GM12878 (cell line): ENCODE results near the gene PRLH.

Experiments
- EGR1 ChIP-seq, 2 experiments: IDR thresholded peaks; 1 replicate in 1 of 2; 2 replicates in 1 of 2; pipeline ENCODE4 v1.6.1; 2011 to 2012; ENCODE audit warnings: low read depth in 2 of 2, low read length in 2 of 2, borderline replicate concordance in 1 of 2, mild to moderate bottlenecking in 1 of 2, moderate library complexity in 1 of 2
- EP300 ChIP-seq, 2 experiments: fragments of 150-350 bp in 1 of 2; IDR thresholded peaks; 2 replicates each; pipeline ENCODE4 v1.6.1; 2011 to 2012; ENCODE audit warnings: low read depth in 2 of 2, low read length in 2 of 2, borderline replicate concordance in 1 of 2, improper control_type of control experiment in 1 of 2, inconsistent platforms in 1 of 2; ENCODE audit not compliant: control insufficient read depth in 1 of 2
- HDAC6 ChIP-seq: fragments of 200-600 bp; sonication (generic); IDR thresholded peaks from one replicate; pipeline ENCODE4 v1.8.0; 2017; ENCODE audit warnings: antibody characterized with exemption; ENCODE audit not compliant: unreplicated experiment
- MYC ChIP-seq: IDR thresholded peaks from 2 replicates; pipeline ENCODE4 v1.6.1; 2011; ENCODE audit warnings: mild to moderate bottlenecking, low read length, moderate library complexity, inconsistent platforms; ENCODE audit not compliant: insufficient read depth, insufficient replicate concordance, insufficient read length, severe bottlenecking
- PAX5 ChIP-seq: IDR thresholded peaks from 2 replicates; pipeline ENCODE4 v1.6.1; 2011; ENCODE audit warnings: low read depth, low read length, borderline replicate concordance
- POLR2AphosphoS2 ChIP-seq: IDR thresholded peaks from 2 replicates; pipeline ENCODE4 v1.6.1; 2011; ENCODE audit warnings: low read depth, mild to moderate bottlenecking, low read length, improper control_type of control experiment, moderate library complexity
- POLR2AphosphoS5 ChIP-seq: IDR thresholded peaks from 2 replicates; pipeline ENCODE4 v1.6.1; 2011; ENCODE audit warnings: mild to moderate bottlenecking, low read length, inconsistent platforms
- RFX5 ChIP-seq: IDR thresholded peaks from 2 replicates; pipeline ENCODE4 v1.6.1; 2011; ENCODE audit warnings: low read depth, low read length, improper control_type of control experiment
- TAF1 ChIP-seq: IDR thresholded peaks from 2 replicates; pipeline ENCODE4 v1.6.1; 2011; ENCODE audit warnings: mild to moderate bottlenecking, low read depth, low read length, borderline replicate concordance
- ZBED1 ChIP-seq: IDR thresholded peaks from 2 replicates; pipeline ENCODE4 v1.6.1; 2016; ENCODE audit warnings: borderline replicate concordance
- ZZZ3 ChIP-seq: IDR thresholded peaks from 2 replicates; pipeline ENCODE4 v1.6.1; 2011; ENCODE audit warnings: low read depth; ENCODE audit not compliant: control insufficient read depth, insufficient read length
- TF ChIP-seq, protein P1 (sequence below), 3 experiments: IDR thresholded peaks in 2 of 3; conservative IDR thresholded peaks in 1 of 3; 2 replicates each; pipeline ENCODE4 v1.5.1; 2011; ENCODE audit warnings: low read depth in 3 of 3, low read length in 3 of 3, mild to moderate bottlenecking in 3 of 3, control low read depth in 2 of 3, moderate library complexity in 2 of 3, inconsistent platforms in 1 of 3, mixed read lengths in 1 of 3; ENCODE audit not compliant: control insufficient read depth in 2 of 3, insufficient read depth in 1 of 3; ENCODE audit errors: extremely low read depth in 1 of 3

DNA sequence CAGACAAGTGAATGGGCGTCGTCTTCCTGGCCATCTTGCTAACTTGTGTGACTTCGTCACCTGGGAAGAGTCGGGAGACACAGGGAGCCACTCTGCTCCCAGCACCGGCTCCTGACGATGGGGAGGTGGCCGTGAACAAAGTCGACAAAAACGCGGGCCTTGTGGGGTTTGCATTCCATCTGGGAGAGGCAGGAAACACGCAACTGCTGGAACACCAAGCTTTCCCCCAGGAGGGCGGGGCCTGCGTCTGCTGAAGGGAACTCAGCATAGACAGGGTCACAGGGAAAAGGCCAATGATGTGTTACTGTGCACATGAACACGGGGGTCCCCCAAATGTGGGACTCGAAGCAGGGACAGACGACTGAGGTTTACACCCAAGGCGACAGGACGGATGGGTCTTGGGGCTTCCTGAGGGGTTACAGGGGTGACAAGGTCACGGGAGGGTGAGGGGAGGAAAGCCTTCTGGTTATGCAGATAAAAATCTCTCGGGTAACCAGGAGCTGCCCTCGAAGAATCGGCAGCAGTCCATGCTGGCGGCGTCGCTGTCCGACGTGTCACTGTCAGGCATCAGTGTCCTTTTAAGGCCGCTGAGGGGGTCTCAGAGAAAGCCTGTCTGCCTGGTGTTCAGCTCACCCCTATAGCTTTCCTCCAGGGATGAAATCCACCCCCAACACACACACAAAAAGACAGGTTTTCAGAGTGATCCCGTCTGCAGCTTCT lies 28.2 kb upstream of the PRLH start:
- TF ChIP-seq RFX5 (no peak), POLR2AphosphoS5 (no peak), PAX5 (no peak), EGR1 (IDR thresholded peaks at IDR 0.05; ENCODE audit: borderline replicate concordance in 1 of 2, low read depth in 2 of 2, low read length in 2 of 2) (no peak), ZZZ3 (no peak), ZBED1 (no peak), EP300 (IDR thresholded peaks at IDR 0.05; ENCODE audit: borderline replicate concordance in 1 of 2, control insufficient read depth in 1 of 2, low read depth in 2 of 2, low read length in 2 of 2) (no peak), MYC (no peak), POLR2AphosphoS2 (no peak), HDAC6 (no peak), TAF1 (no peak)
- TF ChIP-seq, protein P1, sequence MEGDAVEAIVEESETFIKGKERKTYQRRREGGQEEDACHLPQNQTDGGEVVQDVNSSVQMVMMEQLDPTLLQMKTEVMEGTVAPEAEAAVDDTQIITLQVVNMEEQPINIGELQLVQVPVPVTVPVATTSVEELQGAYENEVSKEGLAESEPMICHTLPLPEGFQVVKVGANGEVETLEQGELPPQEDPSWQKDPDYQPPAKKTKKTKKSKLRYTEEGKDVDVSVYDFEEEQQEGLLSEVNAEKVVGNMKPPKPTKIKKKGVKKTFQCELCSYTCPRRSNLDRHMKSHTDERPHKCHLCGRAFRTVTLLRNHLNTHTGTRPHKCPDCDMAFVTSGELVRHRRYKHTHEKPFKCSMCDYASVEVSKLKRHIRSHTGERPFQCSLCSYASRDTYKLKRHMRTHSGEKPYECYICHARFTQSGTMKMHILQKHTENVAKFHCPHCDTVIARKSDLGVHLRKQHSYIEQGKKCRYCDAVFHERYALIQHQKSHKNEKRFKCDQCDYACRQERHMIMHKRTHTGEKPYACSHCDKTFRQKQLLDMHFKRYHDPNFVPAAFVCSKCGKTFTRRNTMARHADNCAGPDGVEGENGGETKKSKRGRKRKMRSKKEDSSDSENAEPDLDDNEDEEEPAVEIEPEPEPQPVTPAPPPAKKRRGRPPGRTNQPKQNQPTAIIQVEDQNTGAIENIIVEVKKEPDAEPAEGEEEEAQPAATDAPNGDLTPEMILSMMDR (IDR thresholded peaks at IDR 0.05 in 2 of 3, conservative IDR thresholded peaks at IDR 0.05 in 1 of 3; ENCODE audit: control insufficient read depth in 2 of 3, extremely low read depth in 1 of 3, insufficient read depth in 1 of 3, low read depth in 3 of 3, low read length in 3 of 3), result no peak
